GM19468 (cell line): ENCODE results near the gene RIT2.

ENCODE experiments used
- ATAC-seq: cut with Tn5 transposase; IDR thresholded peaks from one replicate; pipeline ENCODE4 v1.9.1; 2021; ENCODE audit warnings: mild to moderate bottlenecking, moderate library complexity, moderate number of reproducible peaks; ENCODE audit not compliant: unreplicated experiment; ENCODE audit errors: extremely low read depth

Gene RIT2

GRCh38 chr18:42941860-42942259 lies 173.6 kb downstream of the RIT2 start:
- ATAC-seq = no peak

- ATAC-seq = no peak
Observed at GRCh38 chr18:42941021-42941420, 174.5 kb downstream of the RIT2 start.

- ATAC-seq = no peak
Observed at GRCh38 chr18:42937436-42937835, 178.0 kb downstream of the RIT2 start.

GRCh38 chr18:42936289-42936688 lies 179.2 kb downstream of the RIT2 start:
- ATAC-seq = no peak

GRCh38 chr18:42931491-42931890 lies 184.0 kb downstream of the RIT2 start:
- ATAC-seq = no peak

GRCh38 chr18:42929857-42930256 lies 185.6 kb downstream of the RIT2 start:
- no peak for ATAC-seq

- ATAC-seq = no peak
Observed at GRCh38 chr18:42929181-42929580, 186.3 kb downstream of the RIT2 start.

- no peak for ATAC-seq
Observed at GRCh38 chr18:42925036-42925435, 190.4 kb downstream of the RIT2 start.

GRCh38 chr18:42922363-42922762 lies 193.1 kb downstream of the RIT2 start:
- no peak for ATAC-seq

GRCh38 chr18:42921226-42921737 lies 194.2 kb downstream of the RIT2 start:
- no peak for ATAC-seq

GRCh38 chr18:42920621-42921020 lies 194.9 kb downstream of the RIT2 start:
- ATAC-seq = no peak

- ATAC-seq = no peak
Observed at GRCh38 chr18:42915299-42915698, 200.2 kb downstream of the RIT2 start.

- no peak for ATAC-seq
Observed at GRCh38 chr18:42914476-42914875, 201.0 kb downstream of the RIT2 start.

- ATAC-seq = no peak
Observed at GRCh38 chr18:42909095-42909494, 206.4 kb downstream of the RIT2 start.

GRCh38 chr18:42906761-42907160 lies 208.7 kb downstream of the RIT2 start:
- ATAC-seq = no peak

- ATAC-seq = no peak
Observed at GRCh38 chr18:42901161-42901560, 214.3 kb downstream of the RIT2 start.

GRCh38 chr18:42893977-42894376 lies 221.5 kb downstream of the RIT2 start:
- ATAC-seq = no peak

GRCh38 chr18:42892181-42892580 lies 223.3 kb downstream of the RIT2 start:
- no peak for ATAC-seq

GRCh38 chr18:42891705-42892104 lies 223.8 kb downstream of the RIT2 start:
- ATAC-seq = no peak

GRCh38 chr18:42883169-42883568 lies 232.3 kb downstream of the RIT2 start:
- no peak for ATAC-seq

- no peak for ATAC-seq
Observed at GRCh38 chr18:42882122-42882521, 233.4 kb downstream of the RIT2 start.

GRCh38 chr18:42872838-42873237 lies 242.6 kb downstream of the RIT2 start:
- no peak for ATAC-seq

GRCh38 chr18:42864876-42865275 lies 250.6 kb downstream of the RIT2 start:
- no peak for ATAC-seq
